ENCODE measurements around the gene INO80E.

Gene INO80E

DNA sequence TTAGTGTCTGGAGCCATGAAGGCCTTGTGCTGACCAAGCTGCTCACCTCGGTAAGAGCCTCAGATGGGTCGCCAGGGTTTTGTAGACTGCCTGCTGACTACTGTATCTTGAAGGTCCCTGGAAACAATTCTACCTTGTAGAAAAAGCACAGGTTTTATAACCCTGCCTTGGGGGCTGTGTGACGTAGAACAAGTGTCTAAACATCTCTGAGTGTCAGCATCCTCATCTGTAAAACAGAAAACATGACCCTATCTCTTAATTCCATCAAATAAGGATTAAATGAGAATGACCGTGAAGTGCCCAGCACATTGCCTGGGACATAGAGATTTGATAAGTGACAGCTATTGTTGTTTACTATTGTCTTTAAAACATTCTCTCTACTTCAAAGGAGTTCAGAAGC, 27.8 kb upstream of the INO80E start:
- no peak for DNase-seq
- H3K36me3 Mint-ChIP-seq (ENCODE audit: low read depth), result peaks cover 62% of the 10 kb centered on the region
- TF ChIP-seq, protein P1, sequence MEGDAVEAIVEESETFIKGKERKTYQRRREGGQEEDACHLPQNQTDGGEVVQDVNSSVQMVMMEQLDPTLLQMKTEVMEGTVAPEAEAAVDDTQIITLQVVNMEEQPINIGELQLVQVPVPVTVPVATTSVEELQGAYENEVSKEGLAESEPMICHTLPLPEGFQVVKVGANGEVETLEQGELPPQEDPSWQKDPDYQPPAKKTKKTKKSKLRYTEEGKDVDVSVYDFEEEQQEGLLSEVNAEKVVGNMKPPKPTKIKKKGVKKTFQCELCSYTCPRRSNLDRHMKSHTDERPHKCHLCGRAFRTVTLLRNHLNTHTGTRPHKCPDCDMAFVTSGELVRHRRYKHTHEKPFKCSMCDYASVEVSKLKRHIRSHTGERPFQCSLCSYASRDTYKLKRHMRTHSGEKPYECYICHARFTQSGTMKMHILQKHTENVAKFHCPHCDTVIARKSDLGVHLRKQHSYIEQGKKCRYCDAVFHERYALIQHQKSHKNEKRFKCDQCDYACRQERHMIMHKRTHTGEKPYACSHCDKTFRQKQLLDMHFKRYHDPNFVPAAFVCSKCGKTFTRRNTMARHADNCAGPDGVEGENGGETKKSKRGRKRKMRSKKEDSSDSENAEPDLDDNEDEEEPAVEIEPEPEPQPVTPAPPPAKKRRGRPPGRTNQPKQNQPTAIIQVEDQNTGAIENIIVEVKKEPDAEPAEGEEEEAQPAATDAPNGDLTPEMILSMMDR (IDR thresholded peaks at IDR 0.05), result no peak
- peaks cover 8% of the 10 kb centered on the region for H3K27me3 Mint-ChIP-seq (ENCODE audit: low read depth, poor library complexity)
- H3K27ac Mint-ChIP-seq, result no peak overlapping the region
- H3K4me3 Mint-ChIP-seq, result no peak overlapping the region
- H3K4me1 Mint-ChIP-seq, result peaks cover 2% of the 10 kb centered on the region
- peaks cover 15% of the 10 kb centered on the region for H3K9me3 Mint-ChIP-seq

DNA sequence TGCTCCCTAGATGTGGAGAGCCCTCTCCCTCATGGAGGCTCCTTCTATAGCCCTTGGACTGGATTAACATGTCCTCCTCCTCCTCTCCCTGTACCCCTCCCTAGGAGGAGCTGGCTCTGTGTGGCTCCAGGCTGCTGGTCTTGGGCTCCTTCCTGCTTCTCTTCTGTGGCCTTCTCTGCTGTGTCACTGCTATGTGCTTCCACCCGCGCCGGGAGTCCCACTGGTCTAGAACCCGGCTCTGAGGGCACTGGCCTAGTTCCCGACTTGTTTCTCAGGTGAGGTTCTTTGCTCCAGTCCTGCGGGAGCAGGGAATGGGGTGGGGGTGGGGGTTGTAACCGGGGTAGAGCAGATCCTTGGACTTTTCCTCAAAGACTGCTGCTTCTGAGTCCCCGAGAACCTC, 24.7 kb upstream of the INO80E start:
- peaks cover 8% of the 10 kb centered on the region for H3K27me3 Mint-ChIP-seq (ENCODE audit: low read depth, poor library complexity)

GRCh38 chr16:29972500-29972899, 23.5 kb upstream of the INO80E start:
- peaks cover 49% of the 10 kb centered on the region for H3K36me3 Mint-ChIP-seq (ENCODE audit: low read depth)
- no peak overlapping the region for H3K4me3 Mint-ChIP-seq
- peaks cover 17% of the 10 kb centered on the region for H3K9me3 Mint-ChIP-seq
- peaks cover 8% of the 10 kb centered on the region for H3K27me3 Mint-ChIP-seq (ENCODE audit: low read depth, poor library complexity)
- no peak for DNase-seq
- TF ChIP-seq, protein P1 (IDR thresholded peaks at IDR 0.05), result no peak
- peaks cover 29% of the 10 kb centered on the region for H3K4me1 Mint-ChIP-seq
- H3K27ac Mint-ChIP-seq, result no peak overlapping the region

More for the DNA sequence above, 24.7 kb upstream of the INO80E start:
- DNase-seq, result no peak
- H3K36me3 Mint-ChIP-seq (ENCODE audit: low read depth), result peaks cover 50% of the 10 kb centered on the region
- no peak overlapping the region for H3K27ac Mint-ChIP-seq
- no peak overlapping the region for H3K4me3 Mint-ChIP-seq
- H3K9me3 Mint-ChIP-seq, result peaks cover 17% of the 10 kb centered on the region
- peaks cover 17% of the 10 kb centered on the region for H3K4me1 Mint-ChIP-seq
- TF ChIP-seq, protein P1 (IDR thresholded peaks at IDR 0.05), result no peak

DNA sequence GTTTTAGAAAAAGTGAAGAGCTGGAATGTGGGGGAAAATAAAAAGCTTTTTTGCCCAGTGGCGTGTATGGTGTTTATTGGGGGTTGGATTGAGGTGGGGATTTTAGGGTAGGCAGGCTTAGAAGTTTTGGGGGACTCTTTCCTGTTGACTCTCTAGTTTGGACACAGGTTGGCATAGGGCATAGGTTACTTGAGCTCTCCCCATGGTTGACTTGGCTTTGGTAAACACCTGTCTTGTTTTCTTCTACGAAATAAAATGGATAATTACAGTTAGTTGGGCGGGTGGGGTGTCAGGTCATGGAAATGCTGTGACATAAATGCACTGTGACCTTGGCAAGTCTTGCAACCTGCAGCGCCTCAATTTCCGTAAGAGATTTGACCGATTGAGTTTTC, 23.1 kb upstream of the INO80E start:
- Mint-ChIP-seq H3K4me1 (peaks cover 34% of the 10 kb centered on the region), H3K27ac (no peak overlapping the region), H3K4me3 (no peak overlapping the region), H3K9me3 (peaks cover 17% of the 10 kb centered on the region), H3K27me3 (ENCODE audit: low read depth, poor library complexity) (peaks cover 8% of the 10 kb centered on the region), H3K36me3 (ENCODE audit: low read depth) (peaks cover 48% of the 10 kb centered on the region)
- no peak for DNase-seq
- TF ChIP-seq, protein P1 (IDR thresholded peaks at IDR 0.05), result no peak

- Mint-ChIP-seq H3K36me3 (ENCODE audit: low read depth) (peaks cover 47% of the 10 kb centered on the region), H3K27me3 (ENCODE audit: low read depth, poor library complexity) (peaks cover 8% of the 10 kb centered on the region), H3K4me1 (peaks cover 35% of the 10 kb centered on the region), H3K9me3 (peaks cover 17% of the 10 kb centered on the region), H3K27ac (peak within 1 kb of the TSS; percentile 93), H3K4me3 (peak within 1 kb of the TSS; percentile 97)
- TF ChIP-seq, protein P1 (IDR thresholded peaks at IDR 0.05), result no peak
- peak; percentile 99 for DNase-seq
These were observed 22.4 kb upstream of the INO80E start, which contains the start of gene TAOK2 for GRCh38 chr16:29973384-29974246. TSS of gene TAOK2 (plus strand) at chr16:29973868. CDS start at chr16:29977773, 3,905 bp downstream.
